GM12878 (cell line): ENCODE data around the gene ZNF860. TPM values are rescaled to one million over a fixed set of nuclear protein-coding genes. Genes with fewer than 3 reads are reported as not detected.

Experiments
- ATAC-seq: fragments of 200-7000 bp; cut with Tn5 transposase; 3 replicates; pipeline ENCODE4 v1.9.1; 2020; ENCODE audit warnings: mild to moderate bottlenecking, moderate library complexity
- BruUV-seq: library from RNA; stranded (reverse); fragments of 400-500 nt; replicated peaks from 2 replicates; lab custom pipeline; 2021; lab: Mats Ljungman, UMichigan
- CTCF ChIA-PET: fragments of 300-600 bp; sonication (Branson Sonifier 250); formaldehyde crosslinking; extraction: SDS; loops from one replicate; lab custom pipeline; 2021; ENCODE audit warnings: inconsistent platforms; lab: Yijun Ruan, JAX
- POLR2A ChIA-PET: fragments of 350-600 bp; formaldehyde crosslinking; extraction: SDS; loops from one replicate; lab custom pipeline; 2021; ENCODE audit warnings: inconsistent platforms; lab: Charles Lee
- RAD21 ChIA-PET: fragments of 300-600 bp; sonication (Branson Sonifier 250); formaldehyde crosslinking; loops from one replicate; lab custom pipeline; 2023; ENCODE audit warnings: antibody characterized with exemption; ENCODE audit not compliant: unreplicated experiment; lab: Charles Lee
- SMC1A ChIA-PET: fragments of 300-600 bp; sonication (Branson Sonifier 250); formaldehyde crosslinking; loops from one replicate; lab custom pipeline; 2023; ENCODE audit not compliant: unreplicated experiment, uncharacterized antibody; lab: Charles Lee
- DNase-seq: peaks from one replicate; pipeline ENCODE4 v3.0.0-alpha.2; 2011; ENCODE audit warnings: low read depth, low spot score
- FAIRE-seq: peaks from 3 replicates; lab custom pipeline; 2011; peaks lifted over from hg19 to GRCh38; lab: Jason Lieb, UNC
- H2AFZ ChIP-seq: 2 replicates; pipeline ENCODE4 v1.6.0; 2011; ENCODE audit warnings: low read depth, low read length, control low read depth; ENCODE audit not compliant: control insufficient read depth
- H3K27ac ChIP-seq: 2 replicates; pipeline ENCODE4 v1.5.1; 2011; ENCODE audit warnings: control low read depth; ENCODE audit not compliant: control insufficient read depth, insufficient read depth
- H3K27me3 ChIP-seq, 2 experiments: replicated peaks in 1 of 2; 2 replicates each; pipeline versions ENCODE4 v1.6.0 to v1.6.1; 2011; ENCODE audit warnings: low read length in 1 of 2; ENCODE audit not compliant: control insufficient read depth in 2 of 2, insufficient read depth in 2 of 2
- H3K36me3 ChIP-seq, 2 experiments: 2 replicates each; pipeline ENCODE4 v1.5.1; 2011; ENCODE audit warnings: low read length in 1 of 2; ENCODE audit not compliant: control insufficient read depth in 2 of 2, insufficient read depth in 2 of 2
- H3K4me1 ChIP-seq: 2 replicates; pipeline ENCODE4 v1.6.1; 2011; ENCODE audit warnings: mild to moderate bottlenecking, low read length, moderate library complexity, mixed read lengths; ENCODE audit not compliant: control insufficient read depth, insufficient read depth
- H3K4me2 ChIP-seq: 2 replicates; pipeline ENCODE4 v1.6.0; 2011; ENCODE audit warnings: control low read depth; ENCODE audit not compliant: control insufficient read depth, insufficient read depth
- H3K4me3 ChIP-seq: fragments of 200-600 bp; sonication (generic); 2 replicates; pipeline ENCODE4 v1.5.1; 2016
- H3K79me2 ChIP-seq: 2 replicates; pipeline ENCODE4 v1.6.0; 2011; ENCODE audit warnings: low read length; ENCODE audit not compliant: control insufficient read depth, insufficient read depth
- H3K9ac ChIP-seq: 2 replicates; pipeline ENCODE4 v1.8.0; 2011; ENCODE audit warnings: low read length, control low read depth, mixed read lengths; ENCODE audit not compliant: control insufficient read depth, insufficient read depth
- H3K9me3 ChIP-seq: replicated peaks from 3 replicates; pipeline ENCODE4 v1.5.1; 2011; ENCODE audit warnings: mild to moderate bottlenecking, low read length; ENCODE audit not compliant: control insufficient read depth, insufficient read depth
- H4K20me1 ChIP-seq: 2 replicates; pipeline ENCODE4 v1.6.0; 2011; ENCODE audit not compliant: control insufficient read depth, insufficient read depth
- BCL11A ChIP-seq: IDR thresholded peaks from 2 replicates; pipeline ENCODE4 v1.6.1; 2011; ENCODE audit warnings: low read depth, low read length
- BCLAF1 ChIP-seq: fragments of 450-650 bp; IDR thresholded peaks from 2 replicates; pipeline ENCODE4 v1.6.1; 2017; ENCODE audit warnings: antibody characterized with exemption, mild to moderate bottlenecking, moderate library complexity
- EED ChIP-seq: sonication (generic); IDR thresholded peaks from 2 replicates; pipeline ENCODE4 v1.6.1; 2016; ENCODE audit warnings: antibody characterized with exemption, low read depth
- FOXK2 ChIP-seq: fragments of 450-650 bp; IDR thresholded peaks from 2 replicates; pipeline ENCODE4 v1.6.1; 2017; ENCODE audit warnings: mild to moderate bottlenecking, moderate library complexity
- IKZF2 ChIP-seq, 2 experiments: fragments of 450-650 bp; IDR thresholded peaks; 2 replicates each; pipeline ENCODE4 v1.6.1; 2017; ENCODE audit warnings: mild to moderate bottlenecking in 2 of 2, moderate library complexity in 2 of 2
- JUNB ChIP-seq: IDR thresholded peaks from 2 replicates; pipeline ENCODE4 v1.6.1; 2016; ENCODE audit warnings: antibody characterized with exemption, mild to moderate bottlenecking
- MEF2B ChIP-seq: fragments of 450-650 bp; IDR thresholded peaks from 2 replicates; pipeline ENCODE4 v1.6.1; 2018; ENCODE audit warnings: mild to moderate bottlenecking, moderate library complexity; ENCODE audit not compliant: partially characterized antibody, poor library complexity, severe bottlenecking
- NFYB ChIP-seq: IDR thresholded peaks from 2 replicates; pipeline ENCODE4 v1.6.1; 2011; ENCODE audit warnings: low read depth, mild to moderate bottlenecking, low read length, improper control_type of control experiment, moderate library complexity; ENCODE audit not compliant: insufficient read depth
- NR2C2 ChIP-seq: IDR thresholded peaks from 2 replicates; pipeline ENCODE4 v1.6.1; 2011; ENCODE audit warnings: borderline replicate concordance, low read depth; ENCODE audit not compliant: control insufficient read depth, insufficient read length
- RB1 ChIP-seq: fragments of 450-650 bp; formaldehyde crosslinking; IDR thresholded peaks from 2 replicates; pipeline ENCODE4 v1.6.1; 2017; ENCODE audit warnings: mild to moderate bottlenecking, borderline replicate concordance
- SMAD5 ChIP-seq: IDR thresholded peaks from 2 replicates; pipeline ENCODE4 v1.6.1; 2016; ENCODE audit warnings: antibody characterized with exemption, low read depth
- SMC3 ChIP-seq: IDR thresholded peaks from 2 replicates; pipeline ENCODE4 v1.6.1; 2011; ENCODE audit warnings: low read length, improper control_type of control experiment, borderline replicate concordance
- SREBF1 ChIP-seq: IDR thresholded peaks from 2 replicates; pipeline ENCODE4 v1.6.1; 2012; ENCODE audit warnings: mild to moderate bottlenecking, low read length
- SRF ChIP-seq, 2 experiments: IDR thresholded peaks; 2 replicates each; pipeline ENCODE4 v1.6.1; 2011; ENCODE audit warnings: low read depth in 2 of 2, low read length in 2 of 2, mild to moderate bottlenecking in 1 of 2, moderate library complexity in 1 of 2
- TBL1XR1 ChIP-seq: IDR thresholded peaks from 2 replicates; pipeline ENCODE4 v1.6.1; 2012; ENCODE audit warnings: low read depth, low read length, improper control_type of control experiment
- TCF12 ChIP-seq: IDR thresholded peaks from 2 replicates; pipeline ENCODE4 v1.6.1; 2011; ENCODE audit warnings: low read depth, mild to moderate bottlenecking, low read length
- ZNF384 ChIP-seq: IDR thresholded peaks from 2 replicates; pipeline ENCODE4 v1.6.1; 2012; ENCODE audit warnings: low read depth, mild to moderate bottlenecking, low read length, improper control_type of control experiment, borderline replicate concordance
- WGBS: methylation state at CpG from one replicate; pipeline ENCODE4 v1.1.6; 2016; ENCODE audit warnings: low lambda C conversion rate; ENCODE audit not compliant: insufficient replicate concordance, insufficient coverage; ENCODE audit errors: missing lambda C conversion rate; 5-methylcytosine and 5-hydroxymethylcytosine counted together
- in situ Hi-C: fragments of 300-500 bp; cut with MboI; formaldehyde crosslinking; loops from 9 replicates; pipeline ENCODE4 v1.14.3; 2018; ENCODE audit warnings: mixed read lengths
- intact Hi-C: fragments of 100-400 bp; cut with micrococcal nuclease; formaldehyde crosslinking; loops from one replicate; pipeline ENCODE4 v1.14.2; 2022; ENCODE audit not compliant: unreplicated experiment
- polyA plus RNA-seq, 11 experiments: library from polyadenylated mRNA; depleted of rRNA in 4 of 11; unstranded in 6 of 11; stranded (reverse) in 5 of 11; fragments of >200 nt; fragmentation: Nextera tagmentation in 4 of 11; fragmentation: Illumina TruSeq in 1 of 11; extraction: Ambion mirVana in 4 of 11; extraction: Trizol in 1 of 11; gene quantifications; 1 replicate in 1 of 11; 2 replicates in 10 of 11; pipeline versions ENCODE4 v1.2.1 to v1.2.3, GENCODE V29; 2011 to 2016; ENCODE audit warnings: inconsistent platforms in 2 of 11, missing spikeins in 2 of 11, low read depth in 1 of 11
- total RNA-seq, 4 experiments: library from RNA; depleted of rRNA in 3 of 4; stranded (reverse); fragments of >200 nt in 3 of 4; fragmentation: Illumina TruSeq in 1 of 4; extraction: Trizol in 1 of 4; gene quantifications; 2 replicates each; pipeline versions ENCODE4 v1.2.1 to v1.2.3, GENCODE V29; 2013 to 2021
- TF ChIP-seq, protein P1 (sequence below): fragments of 450-650 bp; formaldehyde crosslinking; IDR thresholded peaks from 2 replicates; pipeline ENCODE4 v1.4.0; 2020; ENCODE audit warnings: mild to moderate bottlenecking, moderate library complexity

Gene ZNF860
- total and polyA plus RNA-seq, 10 of the 15 experiments (the other 5 are each of a cell fraction or from before 2014, with no cell fraction given) = not detected

- H3K36me3 ChIP-seq = no peaks in the 10 kb centered on the region
- no peak overlapping the region for H3K9ac ChIP-seq
- no peak overlapping the region for H2AFZ ChIP-seq
- RAD21 ChIA-PET = no interaction called here
- no peak for DNase-seq
- CTCF ChIA-PET = no interaction called here
- no TSS peak for BruUV-seq
- H3K4me3 ChIP-seq = no peak overlapping the region
- no peak overlapping the region for H3K27ac ChIP-seq
- ATAC-seq = no peak
- H3K79me2 ChIP-seq = no peaks in the 10 kb centered on the region
- POLR2A ChIA-PET = no interaction called here
- in situ Hi-C loops = no loop called here
- TF ChIP-seq NR2C2 (no peak), SREBF1 (no peak), NFYB (no peak), FOXK2 (no peak), SMC3 (no peak), ZNF384 (no peak), MEF2B (no peak), SRF (IDR thresholded peaks at IDR 0.05; ENCODE audit: low read depth in 2 of 2, low read length in 2 of 2) (no peak), SMAD5 (no peak), TCF12 (no peak), IKZF2 (IDR thresholded peaks at IDR 0.05) (no peak), BCLAF1 (no peak), JUNB (no peak), TBL1XR1 (no peak), RB1 (no peak), EED (no peak), BCL11A (no peak)
- TF ChIP-seq, protein P1, sequence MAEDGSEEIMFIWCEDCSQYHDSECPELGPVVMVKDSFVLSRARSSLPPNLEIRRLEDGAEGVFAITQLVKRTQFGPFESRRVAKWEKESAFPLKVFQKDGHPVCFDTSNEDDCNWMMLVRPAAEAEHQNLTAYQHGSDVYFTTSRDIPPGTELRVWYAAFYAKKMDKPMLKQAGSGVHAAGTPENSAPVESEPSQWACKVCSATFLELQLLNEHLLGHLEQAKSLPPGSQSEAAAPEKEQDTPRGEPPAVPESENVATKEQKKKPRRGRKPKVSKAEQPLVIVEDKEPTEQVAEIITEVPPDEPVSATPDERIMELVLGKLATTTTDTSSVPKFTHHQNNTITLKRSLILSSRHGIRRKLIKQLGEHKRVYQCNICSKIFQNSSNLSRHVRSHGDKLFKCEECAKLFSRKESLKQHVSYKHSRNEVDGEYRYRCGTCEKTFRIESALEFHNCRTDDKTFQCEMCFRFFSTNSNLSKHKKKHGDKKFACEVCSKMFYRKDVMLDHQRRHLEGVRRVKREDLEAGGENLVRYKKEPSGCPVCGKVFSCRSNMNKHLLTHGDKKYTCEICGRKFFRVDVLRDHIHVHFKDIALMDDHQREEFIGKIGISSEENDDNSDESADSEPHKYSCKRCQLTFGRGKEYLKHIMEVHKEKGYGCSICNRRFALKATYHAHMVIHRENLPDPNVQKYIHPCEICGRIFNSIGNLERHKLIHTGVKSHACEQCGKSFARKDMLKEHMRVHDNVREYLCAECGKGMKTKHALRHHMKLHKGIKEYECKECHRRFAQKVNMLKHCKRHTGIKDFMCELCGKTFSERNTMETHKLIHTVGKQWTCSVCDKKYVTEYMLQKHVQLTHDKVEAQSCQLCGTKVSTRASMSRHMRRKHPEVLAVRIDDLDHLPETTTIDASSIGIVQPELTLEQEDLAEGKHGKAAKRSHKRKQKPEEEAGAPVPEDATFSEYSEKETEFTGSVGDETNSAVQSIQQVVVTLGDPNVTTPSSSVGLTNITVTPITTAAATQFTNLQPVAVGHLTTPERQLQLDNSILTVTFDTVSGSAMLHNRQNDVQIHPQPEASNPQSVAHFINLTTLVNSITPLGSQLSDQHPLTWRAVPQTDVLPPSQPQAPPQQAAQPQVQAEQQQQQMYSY (CRISPR knock-in tag) = no peak
- no peak overlapping the region for H3K4me2 ChIP-seq
- WGBS = 87% methylated on average over 4 of the region's 4 CpGs
- peaks cover 1 to 4% of the 10 kb centered on the region in 2 experiments for H3K27me3 ChIP-seq
- H3K4me1 ChIP-seq = no peaks in the 10 kb centered on the region; the same call in 1 of the 2 replicates
- H3K9me3 ChIP-seq = no peaks in the 10 kb centered on the region; the same call in 2 of the 3 replicates
- H4K20me1 ChIP-seq = no peaks in the 10 kb centered on the region
- SMC1A ChIA-PET = no interaction called here
- FAIRE-seq = no peak
- intact Hi-C loops = no loop called here
Measured at GRCh38 chr3:31973081-31973480, 8.5 kb upstream of the ZNF860 start.
